ENCODE measurements around the gene CASP10. TPM values are rescaled to one million over a fixed set of nuclear protein-coding genes. Genes with fewer than 3 reads are reported as not detected.
"Not testable (repeated sequence)": the region's sequence is repeated elsewhere in the genome, so short reads cannot be mapped to it uniquely, and the experiment has no call there.

Gene CASP10
- total RNA-seq, 4 donors from 2014 or later: 13.5 to 47.0 (median 15.3) TPM

GRCh38 chr2:201174687-201175086 is 8.3 kb upstream of the CASP10 start:
- DNase-seq (ENCODE audit: low spot score): no peak
- TF ChIP-seq, protein P1, sequence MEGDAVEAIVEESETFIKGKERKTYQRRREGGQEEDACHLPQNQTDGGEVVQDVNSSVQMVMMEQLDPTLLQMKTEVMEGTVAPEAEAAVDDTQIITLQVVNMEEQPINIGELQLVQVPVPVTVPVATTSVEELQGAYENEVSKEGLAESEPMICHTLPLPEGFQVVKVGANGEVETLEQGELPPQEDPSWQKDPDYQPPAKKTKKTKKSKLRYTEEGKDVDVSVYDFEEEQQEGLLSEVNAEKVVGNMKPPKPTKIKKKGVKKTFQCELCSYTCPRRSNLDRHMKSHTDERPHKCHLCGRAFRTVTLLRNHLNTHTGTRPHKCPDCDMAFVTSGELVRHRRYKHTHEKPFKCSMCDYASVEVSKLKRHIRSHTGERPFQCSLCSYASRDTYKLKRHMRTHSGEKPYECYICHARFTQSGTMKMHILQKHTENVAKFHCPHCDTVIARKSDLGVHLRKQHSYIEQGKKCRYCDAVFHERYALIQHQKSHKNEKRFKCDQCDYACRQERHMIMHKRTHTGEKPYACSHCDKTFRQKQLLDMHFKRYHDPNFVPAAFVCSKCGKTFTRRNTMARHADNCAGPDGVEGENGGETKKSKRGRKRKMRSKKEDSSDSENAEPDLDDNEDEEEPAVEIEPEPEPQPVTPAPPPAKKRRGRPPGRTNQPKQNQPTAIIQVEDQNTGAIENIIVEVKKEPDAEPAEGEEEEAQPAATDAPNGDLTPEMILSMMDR (IDR thresholded peaks at IDR 0.05): no peak
- no peak for ATAC-seq (ENCODE audit: low FRiP score)

GRCh38 chr2:201176081-201176481 is 6.9 kb upstream of the CASP10 start:
- TF ChIP-seq, protein P1 (IDR thresholded peaks at IDR 0.05): no peak
- ATAC-seq (ENCODE audit: low FRiP score): no peak

DNA sequence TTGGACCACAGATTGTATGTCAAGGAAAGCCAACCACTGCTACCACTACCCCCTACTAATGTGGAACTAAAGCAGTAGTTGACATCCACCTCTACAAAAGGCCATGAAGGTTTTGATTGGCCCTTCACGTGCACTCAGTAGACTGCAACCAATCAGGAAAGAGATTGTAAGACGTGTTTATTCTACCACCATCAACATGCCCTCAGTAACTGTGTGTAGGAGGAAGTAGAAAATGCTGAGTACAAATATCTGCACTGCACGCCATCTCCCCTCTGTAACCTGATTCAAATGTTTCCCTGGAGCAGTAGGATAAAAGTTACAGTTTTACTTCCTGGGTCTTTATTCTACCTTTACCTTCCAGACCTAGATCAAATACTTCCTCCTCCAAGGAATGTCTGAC is 2.9 kb upstream of the CASP10 start:
- DNase-seq (ENCODE audit: low spot score) (no peak), ATAC-seq (ENCODE audit: low FRiP score) (no peak)
- TF ChIP-seq, protein P1 (IDR thresholded peaks at IDR 0.05): no peak

More at GRCh38 chr2:201176081-201176481, 6.9 kb upstream of the CASP10 start:
- no peak for DNase-seq (ENCODE audit: low spot score)

GRCh38 chr2:201183365-201183727 is 405 bp downstream of the CASP10 start:
- ATAC-seq (ENCODE audit: low FRiP score): no peak
- TF ChIP-seq, protein P1 (IDR thresholded peaks at IDR 0.05): no peak
- DNase-seq (ENCODE audit: low spot score): no peak

DNA sequence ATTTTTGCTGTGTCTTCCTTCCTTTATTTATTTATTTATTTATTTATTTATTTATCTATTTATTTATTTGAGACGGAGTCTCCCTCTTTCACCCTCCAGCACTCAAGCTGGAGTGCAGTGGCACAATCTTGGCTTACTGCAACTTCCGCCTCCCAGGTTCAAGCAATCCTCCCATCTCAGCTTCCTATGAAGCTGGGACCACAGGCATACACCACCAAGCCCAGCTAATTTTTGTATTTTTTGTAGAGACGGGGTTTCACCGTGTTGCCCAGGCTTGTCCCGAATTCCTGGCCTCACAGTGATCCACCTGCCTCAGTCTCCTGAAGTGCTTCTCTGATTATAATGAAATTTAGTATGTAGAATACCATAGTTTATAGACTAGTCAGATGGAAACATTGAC is 894 bp downstream of the CASP10 start:
- not testable (repeated sequence) for ATAC-seq (ENCODE audit: low FRiP score); DNase-seq (ENCODE audit: low spot score)

- ATAC-seq (ENCODE audit: low FRiP score); DNase-seq (ENCODE audit: low spot score): not testable (repeated sequence)
These were observed 1.3 kb downstream of the CASP10 start for GRCh38 chr2:201184248-201184647.

- DNase-seq (ENCODE audit: low spot score): no peak
- no peak for ATAC-seq (ENCODE audit: low FRiP score)
- TF ChIP-seq, protein P1 (IDR thresholded peaks at IDR 0.05): no peak
These were observed 2.9 kb downstream of the CASP10 start for GRCh38 chr2:201185863-201186262.

DNA sequence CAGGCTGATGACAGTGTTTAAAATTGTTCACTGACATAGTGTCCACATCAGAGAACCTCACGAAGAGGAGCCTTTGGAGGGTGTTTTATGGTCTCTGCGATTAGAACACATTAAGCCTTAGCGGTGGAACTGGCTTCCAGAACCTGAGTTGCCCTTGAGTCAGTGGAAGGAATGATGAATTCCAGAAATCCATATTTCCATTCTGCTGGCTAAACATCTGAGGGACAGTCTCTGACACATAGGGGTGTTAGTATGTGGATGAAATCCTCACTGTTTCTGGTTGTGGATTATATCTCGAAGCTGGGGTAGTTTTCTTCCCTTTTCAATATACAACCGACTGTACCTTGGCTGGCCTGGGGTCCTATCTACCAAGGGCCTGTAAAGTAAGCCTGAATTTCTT is 4.0 kb downstream of the CASP10 start:
- ATAC-seq (ENCODE audit: low FRiP score) (no peak), DNase-seq (ENCODE audit: low spot score) (no peak)
- TF ChIP-seq, protein P1 (IDR thresholded peaks at IDR 0.05): no peak
